GM21360 (cell line): Measurements from ENCODE around the gene FCGR2B.
"Not testable (repeated sequence)": the region's sequence is repeated elsewhere in the genome, so short reads cannot be mapped to it uniquely, and the experiment has no call there.

ENCODE experiments used
- ATAC-seq: cut with Tn5 transposase; IDR thresholded peaks from one replicate; pipeline ENCODE4 v1.9.1; 2021; ENCODE audit warnings: mild to moderate bottlenecking, moderate library complexity; ENCODE audit not compliant: unreplicated experiment

FCGR2B gene

GRCh38 chr1:161647507-161648360 is 15.2 kb upstream of the FCGR2B start:
- ATAC-seq: not testable (repeated sequence)

- ATAC-seq: not testable (repeated sequence)
Measured at GRCh38 chr1:161653541-161653940, 9.4 kb upstream of the FCGR2B start.

GRCh38 chr1:161653971-161654370 is 9.0 kb upstream of the FCGR2B start:
- ATAC-seq: not testable (repeated sequence)

- not testable (repeated sequence) for ATAC-seq
Measured at GRCh38 chr1:161658524-161658923, 4.4 kb upstream of the FCGR2B start.

- not testable (repeated sequence) for ATAC-seq
Measured at GRCh38 chr1:161661660-161662311, 1.2 kb upstream of the FCGR2B start.

DNA sequence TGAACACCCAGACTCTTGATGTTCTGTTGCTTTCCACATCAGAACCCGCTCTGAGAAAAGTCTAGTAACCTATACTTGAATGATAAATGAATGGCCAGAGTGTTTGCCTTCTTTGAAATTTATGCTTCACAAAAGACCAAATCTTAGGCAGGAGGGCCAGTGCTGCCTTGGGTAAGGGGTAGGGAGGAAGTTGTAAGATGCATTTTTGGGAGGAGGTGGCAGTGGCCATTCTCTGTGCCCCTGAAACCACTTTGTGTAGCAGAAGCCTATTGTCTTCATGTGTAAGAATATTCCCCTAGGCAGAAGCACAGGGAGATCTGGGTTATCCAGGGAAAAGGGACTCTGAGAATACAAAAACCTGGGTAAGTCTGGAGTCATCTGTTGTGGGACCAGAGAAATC is 626 bp downstream of the FCGR2B start:
- not testable (repeated sequence) for ATAC-seq

- not testable (repeated sequence) for ATAC-seq
Measured at GRCh38 chr1:161664689-161665088, 1.7 kb downstream of the FCGR2B start.

- ATAC-seq: not testable (repeated sequence)
Measured at GRCh38 chr1:161671045-161672020, 8.4 kb downstream of the FCGR2B start.

DNA sequence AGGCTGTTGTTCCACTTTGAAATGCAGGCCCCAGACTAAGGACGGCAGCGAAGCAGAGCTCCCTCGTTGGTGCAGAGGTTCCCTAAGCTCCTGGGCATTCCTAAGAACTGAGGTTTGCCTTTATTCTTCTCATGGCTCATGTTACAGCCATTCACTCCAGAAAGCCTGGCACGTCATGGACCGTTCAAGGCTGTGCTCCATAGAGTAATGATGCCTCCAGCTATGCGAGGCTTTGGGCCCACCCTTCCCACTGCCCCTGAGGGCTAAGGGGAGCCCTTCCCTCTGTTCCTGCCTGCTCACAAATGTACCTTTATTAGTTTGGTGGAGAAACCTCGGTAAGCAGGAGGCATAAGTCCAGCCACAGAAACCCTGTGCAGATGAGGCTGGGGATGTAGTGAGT is 10.5 kb downstream of the FCGR2B start:
- ATAC-seq: not testable (repeated sequence)

DNA sequence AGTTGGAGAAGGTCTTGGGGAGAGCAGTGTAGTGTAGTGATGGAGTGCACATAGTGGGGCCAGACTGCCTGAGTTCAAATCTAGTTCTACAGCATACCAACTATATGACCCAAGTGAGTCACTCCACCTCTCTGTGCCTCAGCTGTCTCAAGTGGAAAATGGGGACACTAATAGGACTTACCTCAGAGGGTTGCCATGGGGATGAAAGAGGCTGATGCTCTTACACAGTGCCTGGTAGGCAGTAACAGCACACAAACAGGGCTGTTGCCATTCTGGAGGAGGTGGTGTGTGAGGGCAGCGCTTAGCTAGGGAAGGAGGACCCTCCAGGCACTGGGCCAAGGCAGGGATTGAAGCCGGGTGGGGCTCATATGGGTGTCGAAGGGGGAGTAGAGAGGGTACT is 11.5 kb downstream of the FCGR2B start:
- ATAC-seq: not testable (repeated sequence)

DNA sequence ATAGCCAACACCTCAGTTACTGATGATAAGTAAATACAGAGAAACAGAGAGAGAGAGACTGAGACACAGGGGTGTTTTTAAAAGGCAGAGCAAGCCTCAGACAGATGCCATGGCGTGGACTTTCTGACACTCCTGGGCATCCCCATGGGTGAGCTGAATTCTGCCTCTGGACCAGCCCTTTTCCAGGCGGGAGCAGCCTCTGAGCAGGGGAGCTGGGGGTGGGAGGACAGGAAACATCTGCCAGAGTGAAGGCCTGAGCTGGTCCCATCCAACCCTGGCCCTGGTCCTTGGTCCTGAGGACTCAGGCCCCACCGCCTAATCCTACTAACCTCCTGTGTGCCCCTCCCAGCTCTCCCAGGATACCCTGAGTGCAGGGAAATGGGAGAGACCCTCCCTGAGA is 12.0 kb downstream of the FCGR2B start:
- ATAC-seq: not testable (repeated sequence)

DNA sequence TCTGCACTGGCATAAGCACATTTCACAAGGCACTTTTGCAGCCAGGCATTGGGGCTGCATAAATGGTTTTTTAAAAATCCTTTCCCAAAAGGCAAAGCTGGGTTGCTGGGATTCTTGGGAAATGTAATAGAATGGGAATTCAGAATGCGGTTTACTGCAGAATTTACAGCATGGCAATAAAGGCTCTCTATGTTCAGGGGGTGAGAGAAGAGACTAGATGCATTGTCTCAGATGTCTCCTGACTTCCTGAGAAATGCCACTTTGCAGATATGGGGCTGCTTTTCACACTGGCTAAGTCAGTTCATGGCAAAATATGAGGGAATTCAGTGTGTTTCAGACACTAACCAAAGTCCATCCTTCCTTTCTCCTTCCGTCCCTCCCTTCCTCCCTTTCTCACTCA is 13.5 kb downstream of the FCGR2B start:
- no peak for ATAC-seq

- ATAC-seq: no peak
Measured at GRCh38 chr1:161676958-161677689, 14.2 kb downstream of the FCGR2B start.

GRCh38 chr1:161678500-161678899 is 15.6 kb downstream of the FCGR2B start:
- ATAC-seq: no peak

DNA sequence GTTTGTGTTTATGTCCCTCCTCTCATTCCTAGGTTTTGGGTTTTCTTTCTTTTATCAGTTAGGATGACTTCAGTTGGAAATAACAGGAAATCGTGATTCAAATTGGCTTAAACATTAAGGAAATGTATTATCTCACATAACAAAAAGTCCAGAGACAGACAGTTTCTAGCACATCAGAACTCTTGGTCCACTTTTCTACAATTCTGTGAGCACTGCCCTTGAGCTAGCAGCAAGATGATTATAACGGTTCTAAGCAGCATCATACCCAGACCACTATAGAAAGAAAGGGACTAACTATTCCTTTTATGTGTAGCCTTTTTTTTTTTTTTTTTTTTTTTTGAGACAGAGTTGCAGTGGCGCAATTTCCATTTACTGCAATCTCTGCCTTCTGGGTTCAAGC is 18.9 kb downstream of the FCGR2B start:
- ATAC-seq: no peak

GRCh38 chr1:161688946-161689345 is 26.0 kb downstream of the FCGR2B start:
- ATAC-seq: no peak

DNA sequence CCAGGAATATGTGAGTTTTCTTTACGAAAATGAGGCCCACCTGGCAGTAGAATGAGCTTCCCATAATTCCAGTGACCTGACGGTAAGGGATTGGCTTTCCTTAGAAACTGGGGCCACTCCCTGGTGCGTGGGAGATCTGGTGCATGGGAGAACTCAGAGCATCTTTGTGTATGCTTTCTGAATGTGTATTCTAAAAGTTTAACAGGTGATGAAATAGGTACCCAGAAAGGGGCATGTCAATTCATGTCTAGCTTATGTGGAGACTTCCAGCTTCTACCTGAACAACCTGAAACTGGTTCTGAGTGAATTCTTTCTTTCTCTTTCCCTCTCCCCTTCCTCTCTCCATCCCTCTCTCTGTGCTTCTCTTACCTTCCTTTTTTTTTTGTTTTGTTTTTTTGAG is 28.9 kb downstream of the FCGR2B start:
- ATAC-seq: no peak

- ATAC-seq: not testable (repeated sequence)
Measured at GRCh38 chr1:161693020-161693712, 30.2 kb downstream of the FCGR2B start.

DNA sequence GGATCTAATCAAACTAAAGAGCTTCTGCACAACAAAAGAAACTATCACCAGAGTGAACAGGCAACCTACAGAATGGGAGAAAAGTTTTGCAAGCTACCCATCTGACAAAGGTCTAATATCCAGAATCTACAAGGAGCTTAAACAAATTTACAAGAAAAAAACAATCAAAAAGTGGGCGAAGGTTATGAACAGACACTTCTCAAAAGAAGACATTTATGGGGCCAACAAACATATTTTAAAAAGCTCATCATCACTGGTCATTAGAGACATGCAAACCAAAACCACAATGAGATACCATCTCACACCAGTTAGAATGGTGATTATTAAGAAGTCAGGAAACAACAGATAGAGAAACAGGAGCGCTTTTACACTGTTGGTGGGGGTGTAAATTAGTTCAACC is 35.4 kb downstream of the FCGR2B start:
- not testable (repeated sequence) for ATAC-seq

- no peak for ATAC-seq
Measured at GRCh38 chr1:161702250-161702649, 39.3 kb downstream of the FCGR2B start.
